GM18867 (cell line): ENCODE measurements around the gene MLLT1.

Experiments
- ATAC-seq: cut with Tn5 transposase; IDR thresholded peaks from one replicate; pipeline ENCODE4 v1.9.1; 2021; ENCODE audit warnings: mild to moderate bottlenecking, moderate library complexity; ENCODE audit not compliant: unreplicated experiment

The MLLT1 gene

DNA sequence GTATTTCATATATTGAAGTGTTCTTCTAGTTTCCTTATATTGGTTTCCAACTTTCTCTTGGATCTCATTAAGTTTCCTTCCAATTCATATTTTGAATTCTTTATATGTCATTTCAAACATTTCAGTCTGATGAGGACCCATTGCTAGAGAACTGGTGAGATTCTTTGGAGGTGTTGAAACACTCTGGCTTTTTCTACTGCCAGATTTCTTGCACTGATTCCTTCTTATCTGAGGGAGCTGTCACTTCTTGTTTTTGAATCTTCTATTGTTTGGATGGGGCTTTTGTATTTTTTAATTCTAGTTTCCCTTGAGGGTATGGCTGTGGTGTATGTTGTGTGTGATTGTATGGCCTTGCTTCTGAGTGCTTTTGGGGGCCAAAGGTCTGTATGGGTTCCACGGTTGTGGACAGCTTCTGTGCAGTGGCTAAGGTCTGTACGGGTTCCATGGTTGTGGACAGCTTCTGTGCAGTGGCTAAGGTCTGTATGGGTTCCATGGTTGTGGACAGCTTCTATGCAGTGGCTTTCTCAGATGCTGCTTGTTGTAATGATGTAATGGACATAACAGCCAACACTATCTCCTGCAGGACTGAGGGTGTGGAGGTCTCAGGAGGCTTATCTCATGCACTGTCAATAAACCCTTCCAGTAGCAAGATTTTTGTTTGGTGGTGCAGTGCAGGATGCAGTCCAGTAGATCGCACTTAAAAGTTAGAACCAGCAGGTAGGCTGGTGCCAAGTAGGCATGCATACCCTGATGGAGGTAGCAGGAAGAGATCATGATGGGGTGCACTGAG lies 107.5 kb downstream of the MLLT1 start:
- ATAC-seq: no peak

DNA sequence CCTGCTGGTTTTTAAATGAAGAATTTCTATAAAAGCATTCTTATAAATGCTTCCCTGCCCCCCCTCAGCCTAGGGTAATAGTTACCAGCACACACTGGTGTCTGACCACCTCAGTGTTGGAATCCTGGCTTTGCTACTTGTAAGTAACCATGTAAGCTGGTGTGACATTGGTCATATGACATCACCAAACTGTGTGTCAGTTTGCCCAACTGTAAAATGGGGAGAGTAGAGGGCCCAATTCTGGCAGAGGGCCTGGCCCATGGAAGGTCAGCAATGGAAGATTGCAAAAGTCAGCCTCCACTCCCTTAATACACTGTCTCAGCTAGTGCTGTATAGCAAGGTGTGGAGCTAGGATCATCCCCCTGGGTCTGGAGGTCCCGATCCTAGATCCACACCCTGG lies 112.7 kb downstream of the MLLT1 start:
- no peak for ATAC-seq

- ATAC-seq: no peak
Observed at GRCh38 chr19:6164906-6165531, 114.8 kb downstream of the MLLT1 start.

- ATAC-seq: no peak
Observed at GRCh38 chr19:6161271-6161850, 118.4 kb downstream of the MLLT1 start.
